Thymus (tissue), 11 donors: ENCODE data around the gene RNF34. TPM values are rescaled to one million over a fixed set of nuclear protein-coding genes. Genes with fewer than 3 reads are reported as not detected.
"Not testable (repeated sequence)": the region's sequence is repeated elsewhere in the genome, so short reads cannot be mapped to it uniquely, and the experiment has no call there.

Experiments
- DNase-seq, 9 donors: peaks; one replicate each; pipeline ENCODE4 v3.0.0-alpha.2; 2013; ENCODE audit warnings: low spot score in 9 of 9, low read depth in 6 of 9, missing footprints in 1 of 9
- H3K27ac ChIP-seq, 2 donors: one replicate each; pipeline ENCODE4 v1.5.1; 2013; ENCODE audit warnings: control low read depth in 1 of 2, low read depth in 1 of 2, low read length in 1 of 2, mild to moderate bottlenecking in 1 of 2, moderate library complexity in 1 of 2
- H3K27me3 ChIP-seq, 2 donors: one replicate each; pipeline ENCODE4 v1.5.1; 2013; ENCODE audit warnings: low read length in 1 of 2; ENCODE audit not compliant: control insufficient read depth in 2 of 2, insufficient read depth in 1 of 2
- H3K36me3 ChIP-seq, 2 donors: one replicate each; pipeline ENCODE4 v1.5.1; 2013; ENCODE audit warnings: low read length in 1 of 2, mild to moderate bottlenecking in 1 of 2, moderate library complexity in 1 of 2; ENCODE audit not compliant: control insufficient read depth in 2 of 2, insufficient read depth in 2 of 2
- H3K4me1 ChIP-seq, 2 donors: one replicate each; pipeline ENCODE4 v1.5.1; 2013; ENCODE audit warnings: low read length in 2 of 2; ENCODE audit not compliant: control insufficient read depth in 2 of 2, insufficient read depth in 2 of 2
- H3K4me3 ChIP-seq, 2 donors: one replicate each; pipeline ENCODE4 v1.5.1; 2013; ENCODE audit warnings: low read length in 2 of 2, control low read depth in 1 of 2, mild to moderate bottlenecking in 1 of 2
- H3K9me3 ChIP-seq, 2 donors: one replicate each; pipeline ENCODE4 v1.5.1; 2013; ENCODE audit warnings: low read length in 1 of 2, mild to moderate bottlenecking in 1 of 2; ENCODE audit not compliant: control insufficient read depth in 2 of 2, insufficient read depth in 1 of 2
- WGBS: extraction: QIAGEN DNeasy Blood & Tissue Kit; methylation state at CpG from one replicate; pipeline ENCODE4 v1.1.7; 2013; 5-methylcytosine and 5-hydroxymethylcytosine counted together
- polyA plus RNA-seq: library from polyadenylated mRNA; stranded (reverse); fragments of 200-250 nt; gene quantifications from one replicate; pipeline ENCODE4 v1.2.3, GENCODE V29; 2013
- total RNA-seq: library from RNA; stranded (reverse); fragments of 120-200 nt; gene quantifications from one replicate; pipeline ENCODE4 v1.2.4, GENCODE V29; 2013
- donor health status: healthy.

The RNF34 gene
- total and polyA plus RNA-seq, 2 donors = 36.9 to 41.2 TPM

DNA sequence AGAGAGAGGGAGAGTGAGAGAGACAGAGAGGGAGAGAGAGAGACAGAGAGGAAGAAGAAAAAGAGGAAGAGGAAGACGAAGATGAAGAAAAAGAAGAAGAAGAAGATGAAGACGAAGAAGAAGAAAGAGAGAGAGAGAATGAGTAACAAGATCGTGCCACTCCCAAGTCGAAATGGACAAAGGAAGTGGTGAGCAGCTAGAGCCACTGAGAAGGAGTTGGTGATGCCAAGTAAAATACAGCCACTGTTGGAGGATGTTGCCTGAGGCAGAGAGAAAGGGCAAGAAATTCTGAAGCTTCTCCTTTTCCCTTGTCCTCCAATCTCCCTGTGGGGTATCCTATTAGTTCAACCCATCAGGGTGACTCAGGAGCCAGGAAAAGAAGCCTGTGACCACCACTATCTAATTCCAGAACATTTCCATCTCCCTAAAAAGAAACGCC, 35.2 kb upstream of the RNF34 start:
- Histone ChIP-seq H3K36me3 (no peaks in the 10 kb centered on the region), H3K27ac (no peak overlapping the region), H3K9me3 (no peaks in the 10 kb centered on the region), H3K4me1 (no peaks in the 10 kb centered on the region), H3K4me3 (no peak overlapping the region), H3K27me3 (no peaks in the 10 kb centered on the region)
- DNase-seq = no peak
- WGBS = 56% methylated on average over 5 of the region's 5 CpGs

DNA sequence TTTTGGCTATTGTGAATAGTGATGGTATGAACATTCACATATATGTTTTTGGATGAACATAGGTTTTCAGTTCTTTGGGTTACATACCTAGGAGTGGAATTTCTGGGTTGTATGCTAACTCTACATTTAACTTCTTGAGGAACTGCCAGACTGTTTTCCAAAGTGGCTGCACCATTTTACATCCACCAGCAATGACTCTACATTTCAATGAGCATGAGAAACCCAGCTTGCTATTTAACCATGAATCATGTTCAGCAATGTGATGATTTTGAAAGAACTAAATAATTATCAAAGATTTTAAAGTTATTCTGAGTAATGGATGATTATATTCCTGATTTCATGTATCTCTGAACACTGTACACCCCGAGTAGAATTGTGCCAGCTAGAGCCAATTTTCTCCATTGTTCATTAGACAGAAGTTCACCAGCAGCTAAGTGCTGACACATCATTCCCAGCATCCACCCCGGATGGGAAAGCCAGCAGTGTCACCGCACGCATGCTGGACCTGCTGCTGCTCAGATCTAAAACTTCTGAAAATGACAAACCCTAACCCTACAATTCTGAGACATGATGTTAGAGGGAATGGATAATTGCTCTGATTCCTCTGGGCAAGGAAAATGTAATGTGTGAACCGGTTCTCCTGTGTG, 34.4 kb upstream of the RNF34 start:
- H3K9me3 ChIP-seq = no peaks in the 10 kb centered on the region
- H3K27me3 ChIP-seq = no peaks in the 10 kb centered on the region
- H3K27ac ChIP-seq = no peak overlapping the region
- DNase-seq = no peak
- 91% methylated on average over 5 of the region's 5 CpGs for WGBS
- H3K4me3 ChIP-seq = no peak overlapping the region
- H3K4me1 ChIP-seq = no peaks in the 10 kb centered on the region
- H3K36me3 ChIP-seq = no peaks in the 10 kb centered on the region

DNA sequence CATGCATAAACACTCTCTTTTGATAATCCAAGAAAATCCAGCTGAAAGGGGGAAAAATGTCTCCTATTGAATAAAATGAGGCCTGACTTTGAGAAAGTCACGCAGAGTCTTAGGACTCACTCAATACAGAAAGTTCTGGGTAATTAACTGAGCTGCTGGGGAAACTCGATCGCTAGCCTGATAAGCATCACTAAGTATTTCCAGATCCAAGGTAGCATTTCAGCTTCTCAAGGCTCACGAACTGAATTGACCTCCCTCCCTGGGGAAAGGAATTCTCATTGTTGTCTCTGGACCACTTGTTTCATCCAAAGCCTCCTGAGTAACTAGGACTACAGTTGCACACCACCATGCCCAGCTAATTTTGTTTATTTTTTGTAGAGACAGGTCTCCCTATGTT, 33.9 kb upstream of the RNF34 start:
- no peaks in the 10 kb centered on the region for H3K27me3 ChIP-seq
- H3K27ac ChIP-seq = no peak overlapping the region
- no peak overlapping the region for H3K4me3 ChIP-seq
- WGBS = 89% methylated on average over 4 of the region's 4 CpGs
- no peaks in the 10 kb centered on the region for H3K4me1 ChIP-seq
- no peak for DNase-seq
- no peaks in the 10 kb centered on the region for H3K36me3 ChIP-seq
- no peaks in the 10 kb centered on the region for H3K9me3 ChIP-seq

DNA sequence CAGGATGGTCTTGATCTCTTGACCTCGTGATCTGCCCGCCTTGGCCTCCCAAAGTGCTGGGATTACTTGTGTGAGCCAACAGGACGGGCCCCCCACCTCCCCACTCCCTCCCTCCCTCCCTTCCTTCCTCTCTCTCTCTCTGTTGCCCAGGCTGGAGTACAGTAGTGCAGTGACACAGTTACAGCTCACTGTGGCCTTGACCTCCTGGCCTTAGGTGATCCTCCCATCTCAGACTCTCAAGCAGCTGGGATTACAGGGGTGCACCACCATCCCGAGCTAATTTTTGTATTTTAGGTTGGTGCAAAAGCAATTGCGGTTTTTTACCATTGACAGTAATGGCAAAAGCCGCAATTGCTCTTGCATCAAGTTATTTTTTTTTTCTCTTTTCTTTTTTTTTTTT, 28.5 kb upstream of the RNF34 start:
- H3K4me1 ChIP-seq = no peaks in the 10 kb centered on the region
- H3K4me3 ChIP-seq = no peak overlapping the region
- no peak for DNase-seq
- H3K27me3 ChIP-seq = no peaks in the 10 kb centered on the region
- no peak overlapping the region for H3K27ac ChIP-seq
- 89% methylated on average over 6 of the region's 6 CpGs for WGBS
- H3K9me3 ChIP-seq = peaks cover 0 to 7% of the 10 kb centered on the region in 2 donors
- H3K36me3 ChIP-seq = no peaks in the 10 kb centered on the region

GRCh38 chr12:121373755-121374154, 26.2 kb upstream of the RNF34 start:
- WGBS = 78% methylated on average over 6 of the region's 6 CpGs
- H3K36me3 ChIP-seq = no peaks in the 10 kb centered on the region
- no peaks in the 10 kb centered on the region for H3K4me1 ChIP-seq
- no peak overlapping the region for H3K27ac ChIP-seq
- no peak for DNase-seq
- H3K4me3 ChIP-seq = no peak overlapping the region
- peaks cover 0 to 7% of the 10 kb centered on the region in 2 donors for H3K9me3 ChIP-seq
- H3K27me3 ChIP-seq = no peaks in the 10 kb centered on the region

DNA sequence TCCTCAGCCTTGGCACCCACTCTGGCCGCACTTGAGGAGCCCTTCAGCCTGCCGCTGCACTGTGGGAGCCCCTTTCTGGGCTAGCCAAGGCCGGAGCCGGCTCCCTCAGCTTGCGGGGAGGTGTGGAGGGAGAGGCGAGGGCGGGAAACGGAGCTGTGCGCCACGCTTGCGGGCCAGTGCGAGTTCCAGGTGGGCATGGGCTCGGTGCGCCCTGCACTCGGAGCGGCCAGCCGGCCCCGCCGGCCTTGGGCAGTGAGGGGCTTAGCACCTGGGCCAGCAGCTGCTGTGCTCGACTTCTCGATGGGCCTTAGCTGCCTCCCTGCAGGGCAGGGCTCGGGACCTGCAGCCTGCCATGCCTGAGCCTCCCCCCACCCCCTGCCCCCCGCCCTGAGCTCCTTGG, 25.6 kb upstream of the RNF34 start:
- not testable (repeated sequence) for DNase-seq
- 93% methylated on average over 23 of the region's 23 CpGs for WGBS

GRCh38 chr12:121374945-121375584, 24.9 kb upstream of the RNF34 start:
- not testable (repeated sequence) for H3K27ac ChIP-seq, H3K4me3 ChIP-seq, H3K4me1 ChIP-seq, H3K27me3 ChIP-seq, H3K36me3 ChIP-seq, H3K9me3 ChIP-seq, DNase-seq
- 92% methylated on average over 14 of the region's 14 CpGs for WGBS

More for the DNA sequence above, 25.6 kb upstream of the RNF34 start:
- not testable (repeated sequence) for H3K4me3 ChIP-seq, H3K27me3 ChIP-seq, H3K9me3 ChIP-seq, H3K4me1 ChIP-seq, H3K36me3 ChIP-seq, H3K27ac ChIP-seq

- H3K4me1 ChIP-seq = no peaks in the 10 kb centered on the region
- no peaks in the 10 kb centered on the region for H3K27me3 ChIP-seq
- 97% methylated on average over 8 of the region's 8 CpGs for WGBS
- peaks cover 0 to 7% of the 10 kb centered on the region in 2 donors for H3K9me3 ChIP-seq
- no peak overlapping the region for H3K4me3 ChIP-seq
- H3K27ac ChIP-seq = no peak overlapping the region
- DNase-seq = no peak
- H3K36me3 ChIP-seq = no peaks in the 10 kb centered on the region
Measured at GRCh38 chr12:121376754-121377697, 22.9 kb upstream of the RNF34 start.

DNA sequence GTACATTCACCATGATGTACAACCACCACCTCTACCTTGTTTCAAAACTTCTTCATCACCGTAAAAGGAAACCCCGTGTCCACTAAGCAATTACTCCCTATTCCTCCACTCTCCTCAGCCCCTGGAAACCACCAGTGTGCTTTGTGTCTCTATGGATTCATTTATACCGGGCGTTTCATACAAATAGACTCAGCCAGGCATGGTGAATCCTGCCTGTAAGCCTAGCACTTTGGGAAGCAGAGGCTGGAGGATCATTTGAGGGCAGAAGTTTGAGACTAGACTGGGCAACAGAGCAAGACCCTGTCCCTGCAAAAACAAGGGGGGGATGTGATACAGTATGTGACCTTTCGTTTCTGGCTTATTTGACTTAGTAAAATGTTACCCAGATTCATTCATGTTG, 21.2 kb upstream of the RNF34 start:
- Histone ChIP-seq H3K27me3 (no peaks in the 10 kb centered on the region), H3K4me3 (no peak overlapping the region), H3K4me1 (no peaks in the 10 kb centered on the region), H3K36me3 (no peaks in the 10 kb centered on the region), H3K9me3 (peaks cover 0 to 7% of the 10 kb centered on the region in 2 donors), H3K27ac (no peak overlapping the region)
- no peak for DNase-seq
- WGBS = 95% methylated on average over 5 of the region's 5 CpGs
